ENCODE results near the gene NAALADL2. TPM values are rescaled to one million over a fixed set of nuclear protein-coding genes. Genes with fewer than 3 reads are reported as not detected.

The NAALADL2 gene
- total and polyA plus RNA-seq, 8 donors = 0.76 to 15.4 (median 7.9) TPM

DNA sequence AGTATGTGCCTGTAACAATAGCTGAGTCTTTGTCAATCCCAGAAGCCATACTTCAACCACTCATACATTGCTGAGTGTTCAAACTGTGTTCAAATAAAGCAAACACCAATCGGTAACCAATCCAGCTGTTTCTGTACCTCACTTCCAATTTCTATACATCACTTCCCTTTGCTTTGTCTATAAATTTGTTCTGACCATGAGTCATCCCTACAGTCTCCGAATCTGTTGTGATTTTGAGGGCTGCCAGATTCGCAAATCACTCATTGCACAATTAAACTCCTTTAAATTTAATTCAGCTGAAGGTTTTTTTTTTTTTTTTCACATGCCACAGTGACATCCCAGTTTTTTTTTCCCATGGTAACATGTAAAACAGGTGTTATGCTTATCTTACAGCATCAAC is 870.3 kb downstream of the NAALADL2 start:
- no peak for FAIRE-seq
- no peak for TF ChIP-seq CTCF (IDR thresholded peaks at IDR 0.05)
- intact Hi-C loops (cut with DNase I) = no loop called here

DNA sequence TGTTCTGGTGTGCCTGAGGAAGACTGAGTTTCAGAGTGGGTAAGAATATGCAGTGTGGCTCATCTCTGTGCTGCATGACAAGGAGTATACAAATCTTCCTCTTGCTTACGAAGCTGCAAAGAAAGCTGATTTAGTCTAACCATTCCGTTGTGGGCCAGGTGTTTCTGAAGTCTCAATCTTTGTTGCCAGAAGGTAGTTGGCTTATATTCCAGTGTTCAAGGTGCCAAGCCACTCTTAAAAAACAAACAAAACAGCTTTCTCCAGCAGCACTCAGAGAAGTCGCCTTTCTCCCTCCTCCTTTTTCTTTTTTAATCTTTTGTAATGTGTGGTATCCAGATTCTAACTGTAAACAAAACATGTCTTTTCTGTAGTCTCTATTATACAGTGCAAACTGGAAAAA is 872.4 kb downstream of the NAALADL2 start:
- 27 to 37% methylated on average over 3 of the region's 3 CpGs for WGBS, 2 donors
- intact Hi-C loops (cut with DNase I) = no loop called here
- peaks cover 0 to 8% (median 0%) of the 10 kb centered on the region in 3 donors for H3K4me1 ChIP-seq
- ATAC-seq = peak in 3 of 4 donors; percentile 29 to 73 (median 70)
- TF ChIP-seq CTCF (IDR thresholded peaks at IDR 0.05) = no peak
- no peak for FAIRE-seq
- no peaks in the 10 kb centered on the region for H3K36me3 ChIP-seq
- H3K27me3 ChIP-seq = no peaks in the 10 kb centered on the region
- H3K4me3 ChIP-seq = no peak overlapping the region
- H3K9me3 ChIP-seq = no peaks in the 10 kb centered on the region
- no peak for DNase-seq
- H3K27ac ChIP-seq = no peak overlapping the region

More for the DNA sequence above, 870.3 kb downstream of the NAALADL2 start:
- Histone ChIP-seq H3K36me3 (no peaks in the 10 kb centered on the region), H3K4me1 (peaks cover 0 to 4% (median 0%) of the 10 kb centered on the region in 3 donors), H3K4me3 (no peak overlapping the region), H3K27ac (no peak overlapping the region), H3K9me3 (no peaks in the 10 kb centered on the region), H3K27me3 (no peaks in the 10 kb centered on the region)
- ATAC-seq = no peak
- DNase-seq = no peak
- 74 to 91% methylated on average over 3 of the region's 3 CpGs for WGBS, 2 donors

GRCh38 chr3:175732017-175732416 is 872.9 kb downstream of the NAALADL2 start:
- whole genome bisulfite sequencing, 2 donors = 70 to 73% methylated on average over 2 of the region's 2 CpGs
- intact Hi-C loops (cut with DNase I) = no loop called here
- no peak for FAIRE-seq
- H3K27me3 ChIP-seq = no peaks in the 10 kb centered on the region
- no peak overlapping the region for H3K27ac ChIP-seq
- no peak overlapping the region for H3K4me3 ChIP-seq
- peaks cover 0 to 8% (median 0%) of the 10 kb centered on the region in 3 donors for H3K4me1 ChIP-seq
- H3K9me3 ChIP-seq = no peaks in the 10 kb centered on the region
- no peak for TF ChIP-seq CTCF (IDR thresholded peaks at IDR 0.05)
- H3K36me3 ChIP-seq = no peaks in the 10 kb centered on the region
- ATAC-seq = no peak
- no peak for DNase-seq

DNA sequence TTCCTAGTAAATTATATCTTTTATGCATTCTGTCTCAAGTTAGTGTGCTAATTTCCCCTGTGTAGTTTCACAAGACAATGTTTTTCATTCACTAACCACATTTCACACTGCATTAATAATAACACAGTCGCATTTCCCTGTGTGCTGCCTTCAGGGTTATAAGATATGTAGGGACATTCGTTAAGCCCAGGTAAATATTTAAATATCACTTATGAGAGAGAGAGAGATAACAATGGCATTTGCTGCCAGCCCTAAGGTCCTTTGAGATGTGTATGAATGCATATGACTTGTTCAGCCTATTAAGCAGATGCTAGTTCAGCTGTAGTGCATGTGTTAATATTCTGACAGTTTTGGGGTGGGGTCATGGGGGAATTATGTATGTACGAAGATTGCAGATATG is 876.7 kb downstream of the NAALADL2 start:
- WGBS, 2 donors = 23 to 28% methylated on average over 3 of the region's 3 CpGs
- FAIRE-seq (no peak), DNase-seq (no peak), ATAC-seq (no peak)
- no peak for TF ChIP-seq CTCF (IDR thresholded peaks at IDR 0.05)
- H3K9me3 ChIP-seq = no peaks in the 10 kb centered on the region
- no peak overlapping the region for H3K4me3 ChIP-seq
- no peak overlapping the region for H3K27ac ChIP-seq
- no peaks in the 10 kb centered on the region for H3K36me3 ChIP-seq
- H3K27me3 ChIP-seq = no peaks in the 10 kb centered on the region
- intact Hi-C loops (cut with DNase I) = no loop called here
- peaks cover 0 to 8% (median 0%) of the 10 kb centered on the region in 3 donors for H3K4me1 ChIP-seq

GRCh38 chr3:175737646-175738572 is 878.8 kb downstream of the NAALADL2 start:
- FAIRE-seq (no peak), DNase-seq (no peak), ATAC-seq (no peak)
- no peaks in the 10 kb centered on the region for H3K9me3 ChIP-seq
- H3K4me3 ChIP-seq = no peak overlapping the region
- H3K36me3 ChIP-seq = no peaks in the 10 kb centered on the region
- H3K27me3 ChIP-seq = no peaks in the 10 kb centered on the region
- intact Hi-C loops (cut with DNase I) = no loop called here
- H3K4me1 ChIP-seq = peaks cover 0 to 8% (median 0%) of the 10 kb centered on the region in 3 donors
- TF ChIP-seq CTCF (IDR thresholded peaks at IDR 0.05) = no peak
- WGBS, 2 donors = 92 to 96% methylated on average over 7 of the region's 7 CpGs
- H3K27ac ChIP-seq = no peak overlapping the region
